GM19463 (cell line): ENCODE results near the gene TEC.

Source experiments
- ATAC-seq: cut with Tn5 transposase; IDR thresholded peaks from one replicate; pipeline ENCODE4 v1.9.1; 2021; ENCODE audit warnings: mild to moderate bottlenecking, moderate library complexity; ENCODE audit not compliant: unreplicated experiment

The TEC gene

DNA sequence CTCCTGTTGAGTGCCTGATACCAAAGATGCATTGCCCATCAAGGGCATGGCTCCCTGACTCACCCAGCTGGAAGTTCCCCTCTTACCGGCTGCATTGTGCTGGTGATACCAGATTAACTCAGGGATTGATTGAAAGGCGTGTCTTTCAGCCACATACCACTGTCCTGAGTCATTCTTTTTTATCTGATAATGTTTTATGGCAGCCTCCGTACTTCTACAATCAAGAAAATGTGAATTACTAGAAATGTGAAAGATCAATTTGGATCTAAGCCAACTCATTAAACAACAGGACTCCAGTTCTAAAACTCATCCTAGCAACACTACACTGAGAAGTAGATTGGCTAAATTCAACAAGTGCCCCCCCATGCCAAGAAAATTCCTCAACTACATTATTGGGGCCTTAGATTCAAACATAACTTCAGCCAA lies 175.6 kb downstream of the TEC start:
- no peak for ATAC-seq

DNA sequence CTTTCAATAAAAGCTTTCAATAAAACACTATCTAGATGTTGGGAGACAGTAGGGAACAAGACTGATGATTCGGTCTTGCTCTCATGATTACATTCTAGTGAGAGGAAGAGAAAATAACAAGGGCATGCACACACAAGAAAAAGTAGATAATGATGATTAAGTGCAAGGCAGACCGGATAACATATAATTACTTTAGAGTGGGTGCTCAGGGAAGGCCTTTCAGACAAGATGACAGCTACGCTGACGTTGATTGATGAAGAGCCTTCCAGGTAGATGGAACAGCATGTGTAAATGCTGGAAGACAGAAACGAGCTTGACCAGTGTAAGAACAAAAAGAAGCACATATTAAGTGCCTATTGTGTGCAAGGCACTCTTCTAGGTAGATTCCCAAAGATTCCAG lies 179.0 kb downstream of the TEC start:
- ATAC-seq = no peak

DNA sequence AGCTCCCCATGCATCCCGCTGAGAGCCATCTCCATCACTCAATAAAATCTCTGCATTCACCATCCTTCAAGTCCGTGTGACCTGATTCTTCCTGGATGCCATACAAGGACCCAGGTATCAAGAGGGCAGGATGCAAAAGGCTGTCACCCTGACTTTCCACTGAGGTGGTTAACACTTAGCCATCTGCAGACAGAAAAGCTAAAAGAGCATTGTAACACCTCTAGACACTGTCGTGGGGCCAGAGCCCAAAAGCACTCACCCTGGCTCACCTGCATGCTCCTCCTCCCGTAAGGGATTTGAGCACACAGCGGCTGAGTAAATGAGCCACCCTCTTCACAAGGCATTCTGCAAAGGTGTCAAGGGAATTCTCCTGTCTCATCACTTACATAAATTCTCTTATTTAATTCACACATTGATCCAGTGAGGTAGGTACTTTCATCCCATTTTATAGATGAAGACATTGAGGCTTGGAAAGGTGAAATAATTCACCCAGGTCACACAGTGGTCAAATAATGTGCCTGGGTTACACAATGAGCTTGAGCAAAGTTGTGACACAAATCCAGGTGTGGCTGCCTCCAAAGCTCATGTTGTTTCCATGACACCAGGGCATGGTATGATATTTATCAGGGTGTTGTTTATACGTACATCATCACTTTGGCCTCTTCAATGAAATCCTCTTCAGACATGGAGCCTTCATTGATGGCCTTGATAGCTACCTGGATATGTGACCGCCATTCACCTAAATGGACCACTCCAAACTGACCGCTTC lies 183.6 kb downstream of the TEC start:
- ATAC-seq = no peak
